GM19455 (cell line): Measurements from ENCODE around the gene CDH12.
"Not testable (repeated sequence)": the region's sequence is repeated elsewhere in the genome, so short reads cannot be mapped to it uniquely, and the experiment has no call there.

Experiments
- ATAC-seq: cut with Tn5 transposase; IDR thresholded peaks from one replicate; pipeline ENCODE4 v1.9.1; 2021; ENCODE audit not compliant: unreplicated experiment

CDH12 gene

GRCh38 chr5:22577711-22578110 lies 275.4 kb downstream of the CDH12 start:
- no peak for ATAC-seq

- no peak for ATAC-seq
These were observed 276.1 kb downstream of the CDH12 start for GRCh38 chr5:22577006-22577405.

GRCh38 chr5:22572941-22573340 lies 280.2 kb downstream of the CDH12 start:
- no peak for ATAC-seq

GRCh38 chr5:22567983-22568382 lies 285.2 kb downstream of the CDH12 start:
- no peak for ATAC-seq

GRCh38 chr5:22560147-22560546 lies 293.0 kb downstream of the CDH12 start:
- no peak for ATAC-seq

GRCh38 chr5:22557251-22557650 lies 295.9 kb downstream of the CDH12 start:
- ATAC-seq: no peak

- no peak for ATAC-seq
These were observed 298.7 kb downstream of the CDH12 start for GRCh38 chr5:22554475-22554874.

GRCh38 chr5:22549876-22550671 lies 303.1 kb downstream of the CDH12 start:
- no peak for ATAC-seq

- ATAC-seq: no peak
These were observed 310.8 kb downstream of the CDH12 start for GRCh38 chr5:22542340-22542739.

- ATAC-seq: no peak
These were observed 312.1 kb downstream of the CDH12 start for GRCh38 chr5:22541037-22541436.

GRCh38 chr5:22539762-22540161 lies 313.4 kb downstream of the CDH12 start:
- ATAC-seq: no peak

GRCh38 chr5:22531986-22532385 lies 321.2 kb downstream of the CDH12 start:
- no peak for ATAC-seq

GRCh38 chr5:22521521-22521920 lies 331.6 kb downstream of the CDH12 start:
- ATAC-seq: no peak

GRCh38 chr5:22516497-22516896 lies 336.6 kb downstream of the CDH12 start:
- not testable (repeated sequence) for ATAC-seq

- no peak for ATAC-seq
These were observed 338.9 kb downstream of the CDH12 start for GRCh38 chr5:22514231-22514630.

- no peak for ATAC-seq
These were observed 347.3 kb downstream of the CDH12 start for GRCh38 chr5:22505891-22506290.

GRCh38 chr5:22504411-22504810 lies 348.7 kb downstream of the CDH12 start:
- ATAC-seq: no peak

- no peak for ATAC-seq
These were observed 352.6 kb downstream of the CDH12 start for GRCh38 chr5:22500556-22500955.

- no peak for ATAC-seq
These were observed 356.5 kb downstream of the CDH12 start for GRCh38 chr5:22496666-22497065.

GRCh38 chr5:22495016-22495720 lies 358.0 kb downstream of the CDH12 start:
- no peak for ATAC-seq

- no peak for ATAC-seq
These were observed 364.7 kb downstream of the CDH12 start for GRCh38 chr5:22488427-22488826.

GRCh38 chr5:22480305-22480704 lies 372.8 kb downstream of the CDH12 start:
- no peak for ATAC-seq
